PC-9 (cell line): ENCODE results near the gene NR4A1. TPM values are rescaled to one million over a fixed set of nuclear protein-coding genes. Genes with fewer than 3 reads are reported as not detected.

Source experiments
- BruUV-seq: library from RNA; stranded (reverse); fragments of 400-500 nt; replicated peaks from 2 replicates; lab custom pipeline; 2021; lab: Mats Ljungman, UMichigan
- CTCF ChIA-PET: fragments of 300-600 bp; sonication (Branson Sonifier 250); formaldehyde crosslinking; loops from one replicate; lab custom pipeline; 2022; ENCODE audit warnings: antibody characterized with exemption; lab: Charles Lee
- POLR2A ChIA-PET: fragments of 300-600 bp; sonication (Branson Sonifier 250); formaldehyde crosslinking; loops from one replicate; lab custom pipeline; 2022; ENCODE audit warnings: antibody characterized with exemption; ENCODE audit not compliant: unreplicated experiment; lab: Charles Lee
- DNase-seq, 2 experiments: peaks; one replicate each; pipeline versions ENCODE4 v3.0.0 to v3.0.0-alpha.2; 2015 to 2022; ENCODE audit warnings: mixed read lengths in 1 of 2
- H2AFZ ChIP-seq: fragments of 200-600 bp; sonication (generic); 2 replicates; pipeline ENCODE4 v1.8.1; 2017; ENCODE audit warnings: antibody characterized with exemption
- H3F3A ChIP-seq: fragments of 200-600 bp; sonication (generic); 2 replicates; pipeline ENCODE4 v1.8.1; 2017; ENCODE audit warnings: antibody characterized with exemption, mild to moderate bottlenecking, low read depth; ENCODE audit not compliant: insufficient read depth
- H3K27ac ChIP-seq: fragments of 200-600 bp; sonication (generic); 2 replicates; pipeline ENCODE4 v1.6.1; 2016; ENCODE audit warnings: mixed run types
- H3K27me3 ChIP-seq: fragments of 200-600 bp; sonication (generic); 2 replicates; pipeline ENCODE4 v1.6.1; 2016; ENCODE audit warnings: low read depth, mixed run types; ENCODE audit not compliant: insufficient read depth
- H3K36me3 ChIP-seq: fragments of 200-600 bp; sonication (generic); 2 replicates; pipeline ENCODE4 v1.6.1; 2016; ENCODE audit warnings: low read depth, mixed run types
- H3K4me1 ChIP-seq: fragments of 200-600 bp; sonication (generic); replicated peaks from 2 replicates; pipeline ENCODE4 v1.6.1; 2016; ENCODE audit warnings: mixed run types; ENCODE audit not compliant: insufficient read depth
- H3K4me2 ChIP-seq: fragments of 200-600 bp; sonication (generic); 2 replicates; pipeline ENCODE4 v1.6.1; 2017; ENCODE audit warnings: mixed run types
- H3K4me3 ChIP-seq: fragments of 200-600 bp; sonication (generic); 2 replicates; pipeline ENCODE4 v1.6.1; 2016; ENCODE audit warnings: mixed run types
- H3K79me2 ChIP-seq: fragments of 200-600 bp; sonication (generic); 2 replicates; pipeline ENCODE4 v1.6.1; 2017; ENCODE audit warnings: low read depth, mixed run types
- H3K9me2 ChIP-seq: fragments of 200-600 bp; sonication (generic); 2 replicates; pipeline ENCODE4 v1.8.1; 2017; ENCODE audit warnings: mild to moderate bottlenecking; ENCODE audit not compliant: insufficient read depth
- H3K9me3 ChIP-seq: fragments of 200-600 bp; sonication (generic); 2 replicates; pipeline ENCODE4 v1.8.1; 2016; ENCODE audit warnings: low read depth; ENCODE audit not compliant: insufficient read depth
- H4K20me1 ChIP-seq: fragments of 200-600 bp; sonication (generic); 2 replicates; pipeline ENCODE4 v1.8.1; 2017; ENCODE audit not compliant: insufficient read depth
- CTCF ChIP-seq: fragments of 200-600 bp; sonication (generic); conservative IDR thresholded peaks from 2 replicates; pipeline ENCODE4 v1.6.1; 2017; ENCODE audit warnings: mixed run types, antibody characterized with exemption, mild to moderate bottlenecking, moderate library complexity
- EZH2 ChIP-seq: fragments of 200-600 bp; sonication (generic); IDR thresholded peaks from 2 replicates; pipeline ENCODE4 v1.8.0; 2017; ENCODE audit warnings: antibody characterized with exemption, low read depth
- intact Hi-C: fragments of 100-400 bp; cut with micrococcal nuclease; formaldehyde crosslinking; loops from one replicate; pipeline ENCODE4 v1.10.0; 2022; ENCODE audit not compliant: unreplicated experiment
- total RNA-seq: library from RNA; stranded (reverse); gene quantifications from 2 replicates; pipeline ENCODE4 v1.2.3, GENCODE V29; 2021

NR4A1 gene
- total RNA-seq, 1 experiment from 2014 or later, result 6.5 TPM

- BruUV-seq, result no TSS peak
- peaks cover 6% of the 10 kb centered on the region for H3F3A ChIP-seq
- peaks cover 14% of the 10 kb centered on the region; the same call in 1 of the 2 replicates for H3K36me3 ChIP-seq
- peak within 1 kb of the TSS; percentile 89 for H3K4me3 ChIP-seq
- H3K27ac ChIP-seq, result peak within 1 kb of the TSS; percentile 80
- no peaks in the 10 kb centered on the region for H3K9me3 ChIP-seq
- TF ChIP-seq EZH2, result no peak
- no peak for TF ChIP-seq CTCF
- intact Hi-C loops, result loop anchor here (1.0 kb wide), 1 partner anchor 44 kb away; no protein-coding TSS in a partner anchor
- H3K9me2 ChIP-seq, result no peaks in the 10 kb centered on the region
- peak within 1 kb of the TSS; percentile 88 for H3K4me2 ChIP-seq
- ChIA-PET POLR2A (interaction anchor here (0.6 to 1.2 kb wide), 6 partner anchors 24 to 39 kb away, joined by 3 to 11 read pairs (median 4); no protein-coding TSS in a partner anchor), CTCF (interaction anchor here (0.5 to 3.3 kb wide), 9 partner anchors 14 to 1026 kb away, joined by 3 to 20 read pairs (median 5); partner anchors contain the start of genes KRT8 and NR4A1)
- H4K20me1 ChIP-seq, result peaks cover 24% of the 10 kb centered on the region
- H3K27me3 ChIP-seq, result peaks cover 6% of the 10 kb centered on the region; the same call in 1 of the 2 replicates
- peaks cover 46% of the 10 kb centered on the region for H3K79me2 ChIP-seq
- DNase-seq, result peak; percentile 87
- H3K4me1 ChIP-seq, result peaks cover 20% of the 10 kb centered on the region
- H2AFZ ChIP-seq, result peak within 1 kb of the TSS; percentile 82
Observed at GRCh38 chr12:52069327-52070184, 18.3 kb downstream of the NR4A1 start, which contains the start of gene ATG101. ATG101 (plus strand) TSS chr12:52069978; CDS start chr12:52073651, 3,673 bp downstream.

GRCh38 chr12:52070185-52070925 lies 19.1 kb downstream of the NR4A1 start:
- TSS peak; percentile 60 for BruUV-seq
- Histone ChIP-seq H2AFZ (peak overlapping the region; percentile 82), H3K27ac (peak overlapping the region; percentile 80), H3F3A (peaks cover 6% of the 10 kb centered on the region), H3K4me2 (peak overlapping the region; percentile 88), H3K36me3 (peaks cover 14% of the 10 kb centered on the region; the same call in 1 of the 2 replicates), H3K9me2 (no peaks in the 10 kb centered on the region), H3K27me3 (peaks cover 6% of the 10 kb centered on the region; the same call in 1 of the 2 replicates), H3K79me2 (peaks cover 54% of the 10 kb centered on the region), H3K9me3 (no peaks in the 10 kb centered on the region), H3K4me1 (peaks cover 20% of the 10 kb centered on the region), H4K20me1 (peaks cover 32% of the 10 kb centered on the region), H3K4me3 (peak overlapping the region; percentile 89)
- DNase-seq, result no peak
- intact Hi-C loops, result loop anchor here (1.0 kb wide), 1 partner anchor 45 kb away; no protein-coding TSS in a partner anchor
- TF ChIP-seq EZH2, result no peak
- no peak for TF ChIP-seq CTCF
- ChIA-PET POLR2A (interaction anchor here (0.6 to 1.2 kb wide), 4 partner anchors 22 to 38 kb away, joined by 3 to 11 read pairs (median 4); no protein-coding TSS in a partner anchor), CTCF (interaction anchor here (1.0 to 3.3 kb wide), 4 partner anchors 22 to 45 kb away, joined by 3 to 20 read pairs (median 11); no protein-coding TSS in a partner anchor)
